NCI-H774 (cell line): Measurements from ENCODE around the gene TRIM50.
"Not testable (repeated sequence)": the region's sequence is repeated elsewhere in the genome, so short reads cannot be mapped to it uniquely, and the experiment has no call there.

Experiments
- DNase-seq: peaks from one replicate; lab custom pipeline; 2025; lab: John Stamatoyannopoulos, UW

The TRIM50 gene

GRCh38 chr7:73350306-73351068, 22.6 kb upstream of the TRIM50 start:
- no peak for DNase-seq

GRCh38 chr7:73349763-73350162, 21.9 kb upstream of the TRIM50 start:
- no peak for DNase-seq

- no peak for DNase-seq
These were observed 18.1 kb upstream of the TRIM50 start for GRCh38 chr7:73345951-73346350.

GRCh38 chr7:73345538-73345937, 17.7 kb upstream of the TRIM50 start:
- no peak for DNase-seq

GRCh38 chr7:73343671-73344380, 15.9 kb upstream of the TRIM50 start:
- DNase-seq: peak; percentile 15

GRCh38 chr7:73342645-73343044, 14.8 kb upstream of the TRIM50 start:
- no peak for DNase-seq

- no peak for DNase-seq
These were observed 14.0 kb upstream of the TRIM50 start for GRCh38 chr7:73341877-73342276.

- no peak for DNase-seq
These were observed 12.6 kb upstream of the TRIM50 start for GRCh38 chr7:73340514-73340913.

GRCh38 chr7:73338321-73338720, 10.4 kb upstream of the TRIM50 start:
- no peak for DNase-seq

GRCh38 chr7:73332447-73332846, 4.6 kb upstream of the TRIM50 start:
- DNase-seq: no peak

GRCh38 chr7:73330772-73331171, 2.9 kb upstream of the TRIM50 start:
- no peak for DNase-seq

GRCh38 chr7:73329861-73330581, 2.1 kb upstream of the TRIM50 start:
- no peak for DNase-seq

- DNase-seq: no peak
These were observed 814 bp upstream of the TRIM50 start for GRCh38 chr7:73328696-73329095.

- not testable (repeated sequence) for DNase-seq
These were observed 433 bp downstream of the TRIM50 start for GRCh38 chr7:73327449-73327848.

- DNase-seq: not testable (repeated sequence)
These were observed 2.5 kb downstream of the TRIM50 start for GRCh38 chr7:73325424-73325823.

- peak; percentile 56 for DNase-seq
These were observed 3.6 kb downstream of the TRIM50 start for GRCh38 chr7:73324081-73324845.

- DNase-seq: not testable (repeated sequence)
These were observed 4.3 kb downstream of the TRIM50 start for GRCh38 chr7:73323434-73324080.

- DNase-seq: not testable (repeated sequence)
These were observed 7.9 kb downstream of the TRIM50 start for GRCh38 chr7:73320009-73320408.

- DNase-seq: not testable (repeated sequence)
These were observed 8.3 kb downstream of the TRIM50 start for GRCh38 chr7:73319541-73319940.

- not testable (repeated sequence) for DNase-seq
These were observed 9.2 kb downstream of the TRIM50 start for GRCh38 chr7:73318656-73319204.

GRCh38 chr7:73316521-73316920, 11.4 kb downstream of the TRIM50 start:
- DNase-seq: no peak
